ENCODE data around the gene NLGN3. TPM values are rescaled to one million over a fixed set of nuclear protein-coding genes. Genes with fewer than 3 reads are reported as not detected.

Gene NLGN3
- total RNA-seq, 1 donor from 2014 or later = 3.3 TPM

DNA sequence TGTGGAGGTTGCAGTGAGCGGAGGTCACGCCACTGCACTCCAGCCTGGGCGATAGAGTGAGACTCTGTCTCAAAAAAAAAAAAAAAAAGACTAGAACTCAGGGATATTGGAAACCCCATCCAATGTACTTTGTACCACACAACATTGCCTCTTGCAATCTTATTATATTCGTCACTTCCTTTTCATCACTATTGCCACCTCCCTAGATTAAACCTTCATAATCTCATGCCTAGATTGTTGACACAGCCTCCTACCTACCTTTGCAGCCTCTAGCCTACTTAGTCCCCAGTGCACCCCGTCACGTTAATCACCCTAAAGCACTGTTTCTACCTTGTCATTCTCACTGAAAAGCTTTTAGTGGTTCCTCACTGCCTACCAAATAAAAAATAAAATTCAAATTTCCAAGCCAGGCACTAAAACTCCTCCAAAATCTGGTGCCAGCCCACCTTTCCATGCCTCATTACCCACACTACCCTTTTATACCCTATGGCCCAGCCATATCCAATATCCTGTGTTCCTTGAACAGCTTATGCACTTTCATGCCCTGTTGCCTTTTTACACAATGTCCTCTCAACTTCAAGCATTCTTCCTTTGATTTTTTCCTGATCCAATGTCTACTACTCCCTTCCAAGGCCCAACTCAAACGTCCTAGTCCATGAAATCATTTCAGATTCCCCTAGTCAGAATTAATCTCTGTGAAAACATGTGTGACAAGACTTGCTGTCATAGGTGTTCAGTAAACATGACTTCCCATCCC lies 54.8 kb downstream of the NLGN3 start:
- H3K4me3 Mint-ChIP-seq = no peak overlapping the region
- H3K4me1 Mint-ChIP-seq = no peaks in the 10 kb centered on the region
- H3K9me3 Mint-ChIP-seq = no peaks in the 10 kb centered on the region
- H3K27ac Mint-ChIP-seq = no peak overlapping the region
- TF ChIP-seq, protein P1, sequence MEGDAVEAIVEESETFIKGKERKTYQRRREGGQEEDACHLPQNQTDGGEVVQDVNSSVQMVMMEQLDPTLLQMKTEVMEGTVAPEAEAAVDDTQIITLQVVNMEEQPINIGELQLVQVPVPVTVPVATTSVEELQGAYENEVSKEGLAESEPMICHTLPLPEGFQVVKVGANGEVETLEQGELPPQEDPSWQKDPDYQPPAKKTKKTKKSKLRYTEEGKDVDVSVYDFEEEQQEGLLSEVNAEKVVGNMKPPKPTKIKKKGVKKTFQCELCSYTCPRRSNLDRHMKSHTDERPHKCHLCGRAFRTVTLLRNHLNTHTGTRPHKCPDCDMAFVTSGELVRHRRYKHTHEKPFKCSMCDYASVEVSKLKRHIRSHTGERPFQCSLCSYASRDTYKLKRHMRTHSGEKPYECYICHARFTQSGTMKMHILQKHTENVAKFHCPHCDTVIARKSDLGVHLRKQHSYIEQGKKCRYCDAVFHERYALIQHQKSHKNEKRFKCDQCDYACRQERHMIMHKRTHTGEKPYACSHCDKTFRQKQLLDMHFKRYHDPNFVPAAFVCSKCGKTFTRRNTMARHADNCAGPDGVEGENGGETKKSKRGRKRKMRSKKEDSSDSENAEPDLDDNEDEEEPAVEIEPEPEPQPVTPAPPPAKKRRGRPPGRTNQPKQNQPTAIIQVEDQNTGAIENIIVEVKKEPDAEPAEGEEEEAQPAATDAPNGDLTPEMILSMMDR (IDR thresholded peaks at IDR 0.05; ENCODE audit: unreplicated experiment) = no peak
- no peaks in the 10 kb centered on the region for H3K27me3 Mint-ChIP-seq (ENCODE audit: low read depth)
- H3K36me3 Mint-ChIP-seq = no peaks in the 10 kb centered on the region
- DNase-seq (ENCODE audit: low spot score in 2 of 2, unreplicated experiment in 2 of 2) = no peak

GRCh38 chrX:71210816-71211215 lies 66.2 kb downstream of the NLGN3 start:
- H3K27ac Mint-ChIP-seq = no peak overlapping the region
- no peak overlapping the region for H3K4me3 Mint-ChIP-seq
- H3K36me3 Mint-ChIP-seq = no peaks in the 10 kb centered on the region
- TF ChIP-seq, protein P1 (IDR thresholded peaks at IDR 0.05; ENCODE audit: unreplicated experiment) = no peak
- H3K9me3 Mint-ChIP-seq = peaks cover 13% of the 10 kb centered on the region
- no peak for DNase-seq (ENCODE audit: low spot score in 2 of 2, unreplicated experiment in 2 of 2)
- no peaks in the 10 kb centered on the region for H3K4me1 Mint-ChIP-seq
- H3K27me3 Mint-ChIP-seq (ENCODE audit: low read depth) = no peaks in the 10 kb centered on the region

GRCh38 chrX:71212536-71212935 lies 67.9 kb downstream of the NLGN3 start:
- no peaks in the 10 kb centered on the region for H3K36me3 Mint-ChIP-seq
- no peaks in the 10 kb centered on the region for H3K4me1 Mint-ChIP-seq
- no peak overlapping the region for H3K4me3 Mint-ChIP-seq
- H3K9me3 Mint-ChIP-seq = peaks cover 18% of the 10 kb centered on the region
- TF ChIP-seq, protein P1 (IDR thresholded peaks at IDR 0.05; ENCODE audit: unreplicated experiment) = no peak
- no peak for DNase-seq (ENCODE audit: low spot score in 2 of 2, unreplicated experiment in 2 of 2)
- H3K27me3 Mint-ChIP-seq (ENCODE audit: low read depth) = no peaks in the 10 kb centered on the region
- H3K27ac Mint-ChIP-seq = no peak overlapping the region

- H3K27me3 Mint-ChIP-seq (ENCODE audit: low read depth) = no peaks in the 10 kb centered on the region
- no peak overlapping the region for H3K4me3 Mint-ChIP-seq
- TF ChIP-seq, protein P1 (IDR thresholded peaks at IDR 0.05; ENCODE audit: unreplicated experiment) = no peak
- H3K27ac Mint-ChIP-seq = no peak overlapping the region
- H3K36me3 Mint-ChIP-seq = no peaks in the 10 kb centered on the region
- peaks cover 20% of the 10 kb centered on the region for H3K9me3 Mint-ChIP-seq
- no peak for DNase-seq (ENCODE audit: low spot score in 2 of 2, unreplicated experiment in 2 of 2)
- H3K4me1 Mint-ChIP-seq = no peaks in the 10 kb centered on the region
These were observed 69.5 kb downstream of the NLGN3 start for GRCh38 chrX:71214152-71214551.

DNA sequence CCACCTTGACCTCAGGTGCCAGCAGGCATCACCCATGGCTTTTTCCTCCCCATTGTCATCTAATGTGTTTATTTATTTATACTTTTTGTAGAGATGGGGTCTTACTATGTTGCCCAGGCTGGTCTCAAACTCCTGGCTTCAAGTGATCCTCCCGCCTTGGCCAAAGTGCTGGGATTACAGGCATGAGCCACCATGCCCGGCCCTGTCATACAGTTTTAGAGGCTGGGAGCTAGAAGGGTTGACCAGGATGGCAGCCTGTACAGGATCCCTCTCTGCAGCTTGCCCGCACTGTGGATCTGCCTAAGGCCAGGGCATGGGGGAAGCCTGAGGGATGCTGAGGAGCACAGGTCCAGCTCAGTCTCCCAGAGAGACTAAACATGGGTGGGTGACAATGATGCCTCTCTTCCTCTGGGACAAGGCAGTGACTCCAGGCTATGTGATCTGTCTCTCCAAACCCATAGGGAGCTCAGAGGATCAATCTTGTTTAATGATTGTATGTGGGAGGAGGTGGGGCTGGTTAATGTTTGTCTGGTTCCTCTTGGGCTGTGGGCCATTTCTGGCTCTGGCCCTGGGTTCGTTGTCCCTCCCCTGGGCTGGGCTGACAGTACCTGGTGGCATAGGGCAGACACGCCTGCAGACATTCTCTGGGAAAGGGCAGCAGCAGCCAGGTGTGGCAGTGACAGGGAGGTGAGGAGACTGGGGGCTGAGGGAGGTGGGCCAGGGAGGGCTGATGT lies 70.1 kb downstream of the NLGN3 start:
- Mint-ChIP-seq H3K36me3 (no peaks in the 10 kb centered on the region), H3K9me3 (peaks cover 20% of the 10 kb centered on the region), H3K27ac (no peak overlapping the region), H3K4me1 (no peaks in the 10 kb centered on the region), H3K4me3 (no peak overlapping the region), H3K27me3 (ENCODE audit: low read depth) (no peaks in the 10 kb centered on the region)
- no peak for DNase-seq (ENCODE audit: low spot score in 2 of 2, unreplicated experiment in 2 of 2)
- TF ChIP-seq, protein P1 (IDR thresholded peaks at IDR 0.05; ENCODE audit: unreplicated experiment) = no peak
